Activated CD4-positive, alpha-beta T cell treated with anti-CD3 and anti-CD28 coated beads, Interleukin-2, amount 50 U/mL, for 16 hours (primary cell): Measurements from ENCODE around the gene ARPC5L.
A peak's percentile ranks its signal among the peaks of the same experiment; 100 is the strongest.

Source experiments
- DNase-seq: peaks from one replicate; pipeline ENCODE4 v3.0.0-alpha.2; 2020

Gene ARPC5L

GRCh38 chr9:124868511-124869465 is 6.9 kb downstream of the ARPC5L start:
- DNase-seq: peak; percentile 95

- DNase-seq: no peak
These were observed 7.6 kb downstream of the ARPC5L start for GRCh38 chr9:124869466-124869985.

GRCh38 chr9:124869986-124870560 is 8.1 kb downstream of the ARPC5L start:
- DNase-seq: peak; percentile 94

- no peak for DNase-seq
These were observed 8.8 kb downstream of the ARPC5L start for GRCh38 chr9:124870723-124871122.

GRCh38 chr9:124871156-124871561 is 9.2 kb downstream of the ARPC5L start:
- DNase-seq: no peak

- no peak for DNase-seq
These were observed 11.7 kb downstream of the ARPC5L start for GRCh38 chr9:124873664-124874063.

GRCh38 chr9:124875501-124875900 is 13.6 kb downstream of the ARPC5L start:
- no peak for DNase-seq

GRCh38 chr9:124877021-124877782 is 15.3 kb downstream of the ARPC5L start:
- DNase-seq: no peak

GRCh38 chr9:124878021-124878420 is 16.1 kb downstream of the ARPC5L start:
- DNase-seq: no peak

- DNase-seq: no peak
These were observed 16.6 kb downstream of the ARPC5L start for GRCh38 chr9:124878518-124878917.

- no peak for DNase-seq
These were observed 17.3 kb downstream of the ARPC5L start for GRCh38 chr9:124879226-124879625.

GRCh38 chr9:124880501-124880900 is 18.6 kb downstream of the ARPC5L start:
- no peak for DNase-seq

- no peak for DNase-seq
These were observed 19.3 kb downstream of the ARPC5L start for GRCh38 chr9:124881138-124881743.

GRCh38 chr9:124882231-124882630 is 20.3 kb downstream of the ARPC5L start:
- no peak for DNase-seq

GRCh38 chr9:124884376-124884775 is 22.4 kb downstream of the ARPC5L start:
- no peak for DNase-seq

GRCh38 chr9:124885551-124885950 is 23.6 kb downstream of the ARPC5L start:
- DNase-seq: no peak

- no peak for DNase-seq
These were observed 24.5 kb downstream of the ARPC5L start for GRCh38 chr9:124886461-124886860.

GRCh38 chr9:124886866-124887492 is 25.0 kb downstream of the ARPC5L start:
- DNase-seq: no peak

- DNase-seq: no peak
These were observed 25.9 kb downstream of the ARPC5L start for GRCh38 chr9:124887832-124888231.

GRCh38 chr9:124889006-124889405 is 27.1 kb downstream of the ARPC5L start:
- DNase-seq: no peak

GRCh38 chr9:124890179-124890578 is 28.2 kb downstream of the ARPC5L start:
- DNase-seq: no peak

GRCh38 chr9:124894035-124894740 is 32.3 kb downstream of the ARPC5L start:
- no peak for DNase-seq
